Posterior cingulate gyrus (tissue), 11 donors: ENCODE measurements around the gene OR8B8.
"Not testable (repeated sequence)": the region's sequence is repeated elsewhere in the genome, so short reads cannot be mapped to it uniquely, and the experiment has no call there.

Experiments used
- DNase-seq, 10 donors: peaks; one replicate each; pipeline versions ENCODE4 v3.0.0 to v3.0.0-alpha.2; 2020 to 2021; ENCODE audit warnings: mixed read lengths in 3 of 10
- intact Hi-C: fragments of 100-400 bp; cut with DNase I; formaldehyde crosslinking; loops from one replicate; pipeline ENCODE4 v1.15.1; 2023

Gene OR8B8, protein sequence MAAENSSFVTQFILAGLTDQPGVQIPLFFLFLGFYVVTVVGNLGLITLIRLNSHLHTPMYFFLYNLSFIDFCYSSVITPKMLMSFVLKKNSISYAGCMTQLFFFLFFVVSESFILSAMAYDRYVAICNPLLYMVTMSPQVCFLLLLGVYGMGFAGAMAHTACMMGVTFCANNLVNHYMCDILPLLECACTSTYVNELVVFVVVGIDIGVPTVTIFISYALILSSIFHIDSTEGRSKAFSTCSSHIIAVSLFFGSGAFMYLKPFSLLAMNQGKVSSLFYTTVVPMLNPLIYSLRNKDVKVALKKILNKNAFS

GRCh38 chr11:124445646-124446150 is at the start of gene OR8B8:
OR8B8 (minus strand) TSS chr11:124445696; CDS start chr11:124441085, 4,611 bp downstream.
- DNase-seq = no peak
- intact Hi-C loops = no loop called here

DNA sequence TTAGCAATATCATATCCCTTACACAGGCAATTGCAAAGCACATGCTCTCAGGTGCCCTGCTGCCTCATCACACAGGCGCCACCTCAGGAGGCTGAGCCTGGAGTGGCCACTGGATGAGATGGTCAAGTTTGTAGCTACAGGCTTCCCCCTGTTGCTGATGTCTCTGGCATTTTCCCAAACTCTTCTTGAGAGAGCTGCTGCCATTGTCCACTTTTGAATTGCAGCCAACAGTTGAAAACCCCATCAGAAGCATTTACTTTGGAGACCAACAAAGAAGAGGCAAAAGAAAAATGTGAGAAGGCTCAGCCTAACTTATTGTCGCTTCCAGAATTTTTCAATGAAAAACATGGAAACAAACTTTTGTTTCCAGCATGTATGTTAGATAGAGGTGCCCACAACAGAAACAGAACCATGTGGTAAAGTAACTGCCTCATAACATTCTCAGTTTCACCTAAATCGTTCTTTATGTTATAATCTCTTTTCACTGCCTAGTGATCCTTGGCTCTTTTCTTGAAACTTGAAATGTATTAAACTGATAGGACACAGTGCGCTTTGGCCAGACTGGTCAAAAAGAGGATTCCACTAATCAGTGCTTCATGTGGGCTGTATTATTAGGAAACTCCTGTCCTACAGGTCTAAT is 47.6 kb upstream of the OR8B8 start:
- intact Hi-C loops = no loop called here
- DNase-seq = no peak

DNA sequence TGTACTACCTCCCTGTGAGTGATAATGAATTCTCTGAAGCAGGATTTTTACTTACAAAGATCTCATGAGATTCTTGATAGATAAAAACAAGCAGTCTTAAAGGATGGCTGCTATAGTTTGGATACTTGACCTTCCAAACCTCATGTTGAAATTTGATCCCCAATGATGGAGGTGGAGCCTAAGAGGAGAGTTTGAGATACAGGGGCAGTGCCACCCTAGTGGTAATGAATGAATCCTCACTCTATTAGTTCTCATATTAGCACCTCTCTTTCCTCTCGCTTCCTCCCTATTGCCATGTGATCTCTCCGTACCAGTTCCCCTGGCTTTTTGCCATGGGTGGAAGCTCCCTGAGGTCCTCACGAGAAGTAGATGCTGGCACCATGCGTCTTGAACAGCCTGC is 37.9 kb upstream of the OR8B8 start:
- intact Hi-C loops = no loop called here
- DNase-seq = no peak

- intact Hi-C loops = no loop called here
- DNase-seq = peak in 1 of 10 donors; percentile 61
Measured at GRCh38 chr11:124482362-124483147, 37.1 kb upstream of the OR8B8 start.

- intact Hi-C loops = no loop called here
- peak in 7 of 10 donors; percentile 25 to 87 (median 57) for DNase-seq
Measured at GRCh38 chr11:124481365-124482323, 36.1 kb upstream of the OR8B8 start.

- intact Hi-C loops = no loop called here
- no peak for DNase-seq
Measured at GRCh38 chr11:124479561-124479960, 34.1 kb upstream of the OR8B8 start.

DNA sequence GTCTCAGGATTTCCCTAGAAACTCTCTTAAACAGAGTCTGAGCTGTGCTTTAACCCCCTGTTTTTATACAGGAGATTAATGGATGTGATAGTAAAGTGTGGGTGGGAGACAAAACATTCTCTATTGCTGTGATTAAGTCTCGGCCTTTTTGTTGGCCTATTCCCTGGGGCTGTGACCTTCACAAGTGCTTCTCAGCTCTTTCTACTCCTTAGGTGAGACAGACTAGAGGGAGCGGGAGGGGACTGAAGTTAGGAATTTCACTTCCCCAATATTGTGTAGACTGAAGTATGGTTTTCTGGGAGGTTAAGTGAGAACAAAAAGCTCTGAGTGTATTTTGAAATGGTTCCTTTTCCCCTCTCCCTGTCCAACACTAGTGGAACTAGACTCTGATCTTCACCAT is 29.8 kb upstream of the OR8B8 start:
- intact Hi-C loops = no loop called here
- DNase-seq = no peak

GRCh38 chr11:124474779-124475178 is 29.3 kb upstream of the OR8B8 start:
- intact Hi-C loops = no loop called here
- no peak for DNase-seq

- no peak for DNase-seq
- intact Hi-C loops = no loop called here
Measured at GRCh38 chr11:124474079-124474478, 28.6 kb upstream of the OR8B8 start.

GRCh38 chr11:124473476-124473875 is 28.0 kb upstream of the OR8B8 start:
- no peak for DNase-seq
- intact Hi-C loops = no loop called here

- DNase-seq = peak in 7 of 10 donors; percentile 21 to 85 (median 54)
- intact Hi-C loops = no loop called here
Measured at GRCh38 chr11:124470561-124471227, 25.2 kb upstream of the OR8B8 start.

- intact Hi-C loops = no loop called here
- DNase-seq = peak in 9 of 10 donors; percentile 21 to 94 (median 73)
Measured at GRCh38 chr11:124467381-124467927, 22.0 kb upstream of the OR8B8 start.

DNA sequence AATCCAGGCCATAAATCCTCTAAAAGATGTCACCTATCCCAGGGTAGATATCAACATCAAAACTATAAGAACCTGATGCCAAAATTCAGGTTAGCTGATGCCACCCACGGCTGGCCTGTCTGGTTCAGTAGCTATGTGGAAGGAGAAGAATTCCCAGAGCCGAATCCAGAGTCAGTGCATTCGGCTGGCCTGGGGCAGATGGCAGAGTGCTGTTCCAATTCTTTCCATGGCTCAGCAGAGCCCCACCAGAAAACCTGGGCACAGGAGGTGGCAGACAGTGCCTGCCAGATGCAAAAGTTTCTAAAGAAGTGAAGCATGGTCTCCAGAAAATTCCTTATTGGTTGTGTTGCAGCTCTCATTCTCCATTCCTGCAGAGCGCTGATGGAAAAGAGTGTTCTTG is 19.9 kb upstream of the OR8B8 start:
- DNase-seq = peak in 5 of 10 donors; percentile 13 to 87 (median 47)
- intact Hi-C loops = no loop called here

DNA sequence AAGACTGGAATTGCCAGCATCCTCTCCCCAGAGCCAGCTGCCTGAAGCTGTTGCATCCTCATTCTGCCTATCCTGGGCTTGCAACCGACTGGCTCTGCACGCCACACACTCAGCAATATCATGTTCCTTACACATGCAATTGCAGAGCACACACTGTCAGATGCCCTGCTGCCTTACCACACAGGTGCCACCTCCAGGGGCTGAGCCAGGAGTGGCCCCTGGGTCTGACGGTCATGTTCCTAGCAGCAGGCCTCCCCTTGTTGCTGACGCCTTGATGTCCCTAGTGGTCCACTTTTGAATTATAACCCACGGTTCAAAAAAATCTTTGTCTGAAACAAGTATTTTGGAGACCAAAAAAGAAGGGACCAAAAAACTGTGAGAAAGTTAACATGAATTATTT is 18.5 kb upstream of the OR8B8 start:
- intact Hi-C loops = no loop called here
- DNase-seq = peak in 1 of 10 donors; percentile 41

GRCh38 chr11:124463324-124463723 is 17.8 kb upstream of the OR8B8 start:
- intact Hi-C loops = no loop called here
- DNase-seq = no peak

GRCh38 chr11:124460459-124460858 is 15.0 kb upstream of the OR8B8 start:
- intact Hi-C loops = no loop called here

GRCh38 chr11:124459379-124459778 is 13.9 kb upstream of the OR8B8 start:
- DNase-seq, intact Hi-C loops: not testable (repeated sequence)

More at GRCh38 chr11:124460459-124460858, 15.0 kb upstream of the OR8B8 start:
- DNase-seq = no peak

DNA sequence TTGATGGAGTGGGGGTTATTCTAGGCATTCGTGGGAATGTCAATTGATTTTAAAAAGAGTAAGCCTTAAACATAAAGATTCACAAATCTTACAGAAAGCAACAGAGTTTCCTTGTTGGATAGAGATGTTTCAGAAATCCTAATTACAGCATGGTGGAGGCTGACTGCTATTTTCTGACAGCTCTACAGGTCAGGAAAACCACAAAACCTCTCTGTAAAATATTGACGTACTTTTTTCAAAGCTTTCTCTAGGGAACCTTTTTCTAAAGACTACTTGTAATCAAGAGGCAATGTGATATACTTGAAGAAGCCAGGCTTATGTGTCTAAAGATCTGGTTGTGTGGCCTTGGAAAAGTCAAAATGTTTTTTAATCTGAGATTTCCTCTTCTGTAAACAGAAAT is 9.1 kb upstream of the OR8B8 start:
- DNase-seq = no peak
- intact Hi-C loops = no loop called here

DNA sequence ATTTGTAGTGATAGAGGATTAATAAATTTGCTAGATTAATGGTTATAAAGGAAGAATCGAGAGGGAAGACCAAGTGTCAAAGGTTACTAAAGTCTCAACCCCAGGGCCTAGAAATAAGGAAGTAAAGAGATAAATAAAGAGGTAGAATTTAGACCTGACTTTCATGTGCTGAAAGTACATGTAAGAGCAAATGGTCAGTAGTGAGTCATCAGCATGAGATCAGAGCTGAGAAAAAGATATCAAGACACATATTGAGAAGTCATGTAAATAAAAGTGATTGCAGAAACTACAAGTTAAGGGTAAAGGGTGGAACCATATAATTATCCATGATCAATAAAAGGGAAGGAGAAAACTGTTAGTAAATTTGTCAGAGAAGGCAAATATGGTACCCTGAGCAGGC is 1.4 kb upstream of the OR8B8 start:
- intact Hi-C loops = no loop called here
- no peak for DNase-seq
